Lung (tissue), 12 donors: ENCODE data around the gene ZNF22. TPM values are rescaled to one million over a fixed set of nuclear protein-coding genes. Genes with fewer than 3 reads are reported as not detected.
A peak's percentile ranks its signal among the peaks of the same experiment; 100 is the strongest.

Source experiments
- ATAC-seq: fragments of 200-7000 bp; cut with Tn5 transposase; one replicate; pipeline ENCODE4 v1.9.1; 2020; ENCODE audit warnings: moderate number of reproducible peaks; ENCODE audit not compliant: insufficient read depth, low FRiP score
- DNase-seq, 3 donors: peaks; one replicate each; pipeline ENCODE4 v3.0.0-alpha.2; 2013 to 2017
- H3K27ac ChIP-seq, 2 donors: one replicate each; pipeline ENCODE4 v1.5.1; 2013; ENCODE audit warnings: mild to moderate bottlenecking in 2 of 2, moderate library complexity in 2 of 2, control low read depth in 1 of 2, inconsistent platforms in 1 of 2, low read depth in 1 of 2, low read length in 1 of 2
- H3K27me3 ChIP-seq, 3 donors: one replicate each; pipeline ENCODE4 v1.5.1; 2013; ENCODE audit warnings: low read length in 2 of 3; ENCODE audit not compliant: control insufficient read depth in 3 of 3, insufficient read depth in 3 of 3
- H3K36me3 ChIP-seq, 4 donors: one replicate each; pipeline ENCODE4 v1.5.1; 2013; ENCODE audit warnings: low read length in 4 of 4, mild to moderate bottlenecking in 1 of 4, moderate library complexity in 1 of 4; ENCODE audit not compliant: control insufficient read depth in 4 of 4, insufficient read depth in 4 of 4
- H3K4me1 ChIP-seq, 5 donors: one replicate each; pipeline ENCODE4 v1.5.1; 2013; ENCODE audit warnings: low read length in 5 of 5, mild to moderate bottlenecking in 2 of 5, moderate library complexity in 1 of 5; ENCODE audit not compliant: control insufficient read depth in 5 of 5, insufficient read depth in 5 of 5
- H3K4me3 ChIP-seq: one replicate; pipeline ENCODE4 v1.5.1; 2013; ENCODE audit warnings: mild to moderate bottlenecking, control low read depth, moderate library complexity
- H3K9ac ChIP-seq, 2 donors: one replicate each; pipeline ENCODE4 v1.5.1; 2013; ENCODE audit warnings: low read length in 2 of 2, control low read depth in 1 of 2; ENCODE audit not compliant: insufficient read depth in 1 of 2
- H3K9me3 ChIP-seq, 4 donors: one replicate each; pipeline ENCODE4 v1.5.1; 2013; ENCODE audit warnings: low read length in 3 of 4, mild to moderate bottlenecking in 1 of 4, moderate library complexity in 1 of 4; ENCODE audit not compliant: control insufficient read depth in 4 of 4, insufficient read depth in 3 of 4
- CTCF ChIP-seq: IDR thresholded peaks from 2 replicates; pipeline ENCODE4 v1.5.1; 2012; ENCODE audit warnings: mild to moderate bottlenecking; ENCODE audit errors: control extremely low read depth, extremely low read depth
- WGBS, 2 donors: extraction: QIAGEN DNeasy Blood & Tissue Kit; methylation state at CpG; one replicate each; pipeline ENCODE4 v1.1.7; 2013; 5-methylcytosine and 5-hydroxymethylcytosine counted together
- polyA plus RNA-seq, 2 donors: library from polyadenylated mRNA; stranded (reverse); fragments of 200-250 nt; gene quantifications; one replicate each; pipeline ENCODE4 v1.2.1, GENCODE V29; 2013
- total RNA-seq, 2 donors: library from RNA; depleted of rRNA in 1 of 2; stranded (reverse); fragments of >200 nt in 1 of 2; gene quantifications; one replicate each; pipeline ENCODE4 v1.2.1, GENCODE V29; 2014 to 2021
- donor health status: control.
- donor health status: control.
- donor health status: Bipolar disorder and iron deficiency.
- donor health status: healthy.
- donor health status: DM: yes; HTN: yes; CAD: no.

Gene ZNF22
- total and polyA plus RNA-seq, 4 donors = 16.8 to 40.7 (median 18.2) TPM

- Histone ChIP-seq H3K9me3 (no peaks in the 10 kb centered on the region), H3K4me1 (peaks cover 4 to 32% (median 18%) of the 10 kb centered on the region in 5 donors), H3K4me3 (no peak overlapping the region), H3K27ac (peak overlapping the region; percentile 22 to 72), H3K36me3 (peaks cover 0 to 8% (median 1%) of the 10 kb centered on the region in 4 donors), H3K9ac (no peak overlapping the region), H3K27me3 (no peaks in the 10 kb centered on the region)
- ATAC-seq (no peak), DNase-seq (no peak)
- WGBS, 2 donors = 83 to 85% methylated on average over 9 of the region's 9 CpGs
- no peak for TF ChIP-seq CTCF
Observed at GRCh38 chr10:44994752-44995530, 5.8 kb upstream of the ZNF22 start.

DNA sequence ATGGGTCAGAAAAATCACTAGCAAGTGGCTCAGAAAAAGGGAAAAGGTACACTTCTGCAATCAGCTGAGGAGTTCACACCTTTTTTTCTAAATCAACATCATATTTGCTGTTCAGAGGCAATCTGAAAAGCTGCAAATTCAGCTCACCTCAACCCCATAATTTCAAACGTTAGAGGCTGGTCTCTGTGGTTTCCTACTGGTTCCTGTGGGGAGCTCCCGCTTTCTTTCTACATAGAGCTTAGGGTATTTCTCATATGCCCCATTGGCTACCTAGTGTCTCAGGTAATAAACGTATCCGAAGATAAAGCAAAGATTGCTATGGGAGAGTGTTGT is 5.2 kb upstream of the ZNF22 start:
- H3K27me3 ChIP-seq = no peaks in the 10 kb centered on the region
- H3K27ac ChIP-seq = peak overlapping the region; percentile 51 to 92
- peaks cover 0 to 8% (median 1%) of the 10 kb centered on the region in 4 donors for H3K36me3 ChIP-seq
- H3K9me3 ChIP-seq = no peaks in the 10 kb centered on the region
- no peak overlapping the region for H3K4me3 ChIP-seq
- no peak for DNase-seq
- no peak for ATAC-seq
- no peak for TF ChIP-seq CTCF
- 14 to 31% methylated on average over 4 of the region's 4 CpGs for WGBS, 2 donors
- peaks cover 4 to 32% (median 19%) of the 10 kb centered on the region in 5 donors for H3K4me1 ChIP-seq
- no peak overlapping the region for H3K9ac ChIP-seq

DNA sequence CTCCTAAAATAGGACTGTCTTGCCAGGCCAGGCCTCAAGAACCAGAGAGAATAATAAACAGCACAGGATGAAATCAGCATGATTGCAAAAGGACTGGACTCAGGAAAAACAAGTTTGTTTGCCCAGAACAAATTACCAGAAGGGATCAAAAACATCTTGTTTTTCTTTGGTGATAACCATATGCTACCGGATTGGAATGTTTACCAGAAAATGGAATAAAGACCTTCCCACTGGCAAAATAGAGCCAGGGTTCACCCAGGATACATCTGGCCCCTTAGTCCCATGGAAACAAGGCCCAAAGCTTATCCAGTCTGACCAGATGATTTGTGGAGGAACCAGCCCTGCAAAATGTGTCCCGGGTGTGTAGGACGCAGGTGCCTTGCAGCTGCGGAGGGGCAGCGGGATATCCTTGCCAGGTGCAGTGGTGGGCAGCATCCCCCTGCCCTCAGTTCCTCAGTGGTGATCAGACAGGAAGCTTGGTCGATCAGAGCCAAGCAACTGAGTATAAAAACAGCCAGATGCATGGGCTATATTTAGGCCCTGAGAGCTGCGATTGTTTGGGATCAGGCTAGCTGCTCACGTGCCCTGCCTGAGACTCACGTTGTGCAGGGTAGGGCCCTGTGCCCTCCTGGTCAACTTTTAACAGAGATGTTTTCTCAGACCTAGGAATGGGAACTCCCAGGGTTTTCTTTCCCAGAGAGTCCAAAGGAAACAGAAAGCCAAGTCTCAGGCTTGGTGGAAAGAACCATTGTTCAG is 4.6 kb upstream of the ZNF22 start:
- no peak overlapping the region for H3K9ac ChIP-seq
- H3K27me3 ChIP-seq = no peaks in the 10 kb centered on the region

More for the DNA sequence above, 4.6 kb upstream of the ZNF22 start:
- Histone ChIP-seq H3K4me1 (peaks cover 4 to 32% (median 19%) of the 10 kb centered on the region in 5 donors), H3K9me3 (no peaks in the 10 kb centered on the region), H3K4me3 (no peak overlapping the region), H3K27ac (peak overlapping the region; percentile 92 to 94), H3K36me3 (peaks cover 0 to 8% (median 1%) of the 10 kb centered on the region in 4 donors)
- DNase-seq = peak in 2 of 3 donors; percentile 50 to 71
- no peak for TF ChIP-seq CTCF
- WGBS, 2 donors = 8 to 25% methylated on average over 9 of the region's 9 CpGs
- ATAC-seq = no peak
